ENCODE data around the gene KLHL29. TPM values are rescaled to one million over a fixed set of nuclear protein-coding genes. Genes with fewer than 3 reads are reported as not detected.

KLHL29 gene
- total RNA-seq, 1 donor from 2014 or later, result 5.0 TPM

DNA sequence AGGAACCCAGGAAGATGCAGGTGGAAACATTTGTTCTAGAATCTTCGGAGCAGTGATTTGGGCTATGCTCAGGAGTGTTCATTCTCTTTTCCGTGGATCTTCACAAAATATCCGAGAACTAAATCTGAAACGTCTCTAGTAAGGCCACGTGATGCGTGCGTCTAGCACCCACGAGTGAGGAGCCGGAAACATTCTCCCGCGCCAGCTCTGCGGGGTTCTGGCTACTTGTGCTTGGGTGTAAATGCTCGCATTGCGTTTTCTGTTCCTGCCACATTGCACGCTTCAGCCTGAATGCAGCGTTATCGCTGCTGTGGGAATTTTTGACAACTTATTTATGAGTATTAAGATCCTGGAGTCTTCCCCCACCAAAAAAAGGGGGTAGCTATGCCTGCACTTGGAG lies 71.4 kb downstream of the KLHL29 start:
- Mint-ChIP-seq H3K27ac (ENCODE audit: unreplicated experiment) (no peak overlapping the region), H3K36me3 (ENCODE audit: unreplicated experiment) (no peaks in the 10 kb centered on the region), H3K4me1 (ENCODE audit: unreplicated experiment) (peaks cover 17% of the 10 kb centered on the region), H3K4me3 (ENCODE audit: unreplicated experiment) (no peak overlapping the region), H3K9me3 (ENCODE audit: unreplicated experiment) (no peaks in the 10 kb centered on the region), H3K27me3 (ENCODE audit: unreplicated experiment) (peaks cover 4% of the 10 kb centered on the region)
- DNase-seq (ENCODE audit: extremely low spot score, unreplicated experiment), result peak; percentile 48
- no peak for TF ChIP-seq CTCF (IDR thresholded peaks at IDR 0.05)

GRCh38 chr2:23456881-23457760 lies 72.1 kb downstream of the KLHL29 start:
- peak; percentile 76 for DNase-seq (ENCODE audit: extremely low spot score, unreplicated experiment)

GRCh38 chr2:23457990-23458682 lies 73.2 kb downstream of the KLHL29 start:
- no peak overlapping the region for H3K27ac Mint-ChIP-seq (ENCODE audit: unreplicated experiment)
- peak; percentile 64 for DNase-seq (ENCODE audit: extremely low spot score, unreplicated experiment)
- peaks cover 6% of the 10 kb centered on the region for H3K27me3 Mint-ChIP-seq (ENCODE audit: unreplicated experiment)
- no peaks in the 10 kb centered on the region for H3K9me3 Mint-ChIP-seq (ENCODE audit: unreplicated experiment)
- TF ChIP-seq CTCF (IDR thresholded peaks at IDR 0.05), result no peak
- no peaks in the 10 kb centered on the region for H3K36me3 Mint-ChIP-seq (ENCODE audit: unreplicated experiment)
- peaks cover 11% of the 10 kb centered on the region for H3K4me1 Mint-ChIP-seq (ENCODE audit: unreplicated experiment)
- no peak overlapping the region for H3K4me3 Mint-ChIP-seq (ENCODE audit: unreplicated experiment)

More at GRCh38 chr2:23456881-23457760, 72.1 kb downstream of the KLHL29 start:
- H3K9me3 Mint-ChIP-seq (ENCODE audit: unreplicated experiment), result no peaks in the 10 kb centered on the region
- no peak overlapping the region for H3K4me3 Mint-ChIP-seq (ENCODE audit: unreplicated experiment)
- no peak overlapping the region for H3K27ac Mint-ChIP-seq (ENCODE audit: unreplicated experiment)
- no peak for TF ChIP-seq CTCF (IDR thresholded peaks at IDR 0.05)
- H3K27me3 Mint-ChIP-seq (ENCODE audit: unreplicated experiment), result peaks cover 2% of the 10 kb centered on the region
- H3K4me1 Mint-ChIP-seq (ENCODE audit: unreplicated experiment), result peaks cover 17% of the 10 kb centered on the region
- no peaks in the 10 kb centered on the region for H3K36me3 Mint-ChIP-seq (ENCODE audit: unreplicated experiment)

GRCh38 chr2:23459032-23459431 lies 74.1 kb downstream of the KLHL29 start:
- Mint-ChIP-seq H3K4me3 (ENCODE audit: unreplicated experiment) (no peak overlapping the region), H3K27me3 (ENCODE audit: unreplicated experiment) (peaks cover 6% of the 10 kb centered on the region), H3K27ac (ENCODE audit: unreplicated experiment) (no peak overlapping the region), H3K9me3 (ENCODE audit: unreplicated experiment) (no peaks in the 10 kb centered on the region), H3K36me3 (ENCODE audit: unreplicated experiment) (no peaks in the 10 kb centered on the region), H3K4me1 (ENCODE audit: unreplicated experiment) (peaks cover 4% of the 10 kb centered on the region)
- DNase-seq (ENCODE audit: extremely low spot score, unreplicated experiment), result no peak
- no peak for TF ChIP-seq CTCF (IDR thresholded peaks at IDR 0.05)

DNA sequence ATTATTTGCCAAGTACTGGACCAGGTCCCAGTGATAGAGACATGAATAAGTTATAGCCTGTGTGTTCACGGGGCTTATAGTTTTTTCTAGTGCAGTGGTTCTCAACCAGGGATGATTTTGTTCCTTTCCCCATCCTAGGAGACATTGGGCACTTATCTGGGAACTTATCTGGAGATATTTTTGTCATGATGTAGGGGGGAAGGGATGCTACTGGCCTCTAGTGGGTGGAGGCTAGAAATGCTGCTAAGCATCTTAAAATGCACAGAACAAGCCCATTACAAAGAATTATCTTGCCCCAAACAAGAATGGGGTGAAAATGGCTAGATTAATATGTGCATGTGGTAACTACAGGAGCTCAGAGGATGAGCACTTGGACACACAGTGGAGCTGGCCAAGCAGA lies 75.2 kb downstream of the KLHL29 start:
- peak; percentile 56 for TF ChIP-seq CTCF (IDR thresholded peaks at IDR 0.05)
- Mint-ChIP-seq H3K27me3 (ENCODE audit: unreplicated experiment) (peaks cover 7% of the 10 kb centered on the region), H3K36me3 (ENCODE audit: unreplicated experiment) (no peaks in the 10 kb centered on the region), H3K4me3 (ENCODE audit: unreplicated experiment) (no peak overlapping the region), H3K9me3 (ENCODE audit: unreplicated experiment) (no peaks in the 10 kb centered on the region), H3K4me1 (ENCODE audit: unreplicated experiment) (no peaks in the 10 kb centered on the region), H3K27ac (ENCODE audit: unreplicated experiment) (no peak overlapping the region)
- no peak for DNase-seq (ENCODE audit: extremely low spot score, unreplicated experiment)
